GM19455 (cell line): ENCODE measurements around the gene TRAT1.

Experiments
- ATAC-seq: cut with Tn5 transposase; IDR thresholded peaks from one replicate; pipeline ENCODE4 v1.9.1; 2021; ENCODE audit not compliant: unreplicated experiment

The TRAT1 gene

DNA sequence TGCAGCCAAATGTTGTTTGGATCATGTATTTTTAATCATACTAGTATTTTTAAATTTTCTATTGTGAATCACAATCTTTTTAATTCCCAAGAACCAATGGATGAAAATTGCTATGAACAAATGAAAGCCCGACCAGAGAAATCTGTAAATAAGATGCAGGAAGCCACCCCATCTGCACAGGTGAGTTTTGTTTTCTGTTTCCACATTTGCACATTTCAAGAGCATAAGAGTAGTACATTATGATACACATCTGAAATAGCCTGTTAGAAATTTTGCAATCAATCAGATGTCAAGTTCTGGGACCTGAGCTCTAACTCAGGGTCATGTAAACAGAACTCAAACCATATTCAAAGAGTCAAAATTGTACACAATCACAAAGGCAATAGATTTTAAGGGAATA, 26.5 kb downstream of the TRAT1 start:
- ATAC-seq, result no peak

DNA sequence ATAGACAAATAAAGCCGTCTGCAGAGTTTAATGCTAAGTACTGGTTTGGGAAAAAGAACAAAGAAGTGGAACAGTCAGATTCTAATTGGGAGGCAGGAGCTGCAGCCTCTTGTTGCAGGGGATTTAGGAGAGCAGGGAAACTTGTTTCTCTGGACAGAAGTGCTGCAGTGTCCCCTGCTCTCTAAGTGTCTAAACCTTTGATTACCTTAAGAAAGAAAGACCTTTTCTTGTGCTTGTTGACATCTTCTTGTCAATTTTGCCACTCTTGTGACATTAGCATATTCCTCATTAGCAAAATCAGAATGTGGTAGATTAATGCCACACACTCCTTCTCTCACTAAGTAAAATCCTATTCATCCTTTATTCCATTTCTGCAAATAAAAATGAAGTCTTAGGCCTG, 38.8 kb downstream of the TRAT1 start:
- ATAC-seq, result no peak

DNA sequence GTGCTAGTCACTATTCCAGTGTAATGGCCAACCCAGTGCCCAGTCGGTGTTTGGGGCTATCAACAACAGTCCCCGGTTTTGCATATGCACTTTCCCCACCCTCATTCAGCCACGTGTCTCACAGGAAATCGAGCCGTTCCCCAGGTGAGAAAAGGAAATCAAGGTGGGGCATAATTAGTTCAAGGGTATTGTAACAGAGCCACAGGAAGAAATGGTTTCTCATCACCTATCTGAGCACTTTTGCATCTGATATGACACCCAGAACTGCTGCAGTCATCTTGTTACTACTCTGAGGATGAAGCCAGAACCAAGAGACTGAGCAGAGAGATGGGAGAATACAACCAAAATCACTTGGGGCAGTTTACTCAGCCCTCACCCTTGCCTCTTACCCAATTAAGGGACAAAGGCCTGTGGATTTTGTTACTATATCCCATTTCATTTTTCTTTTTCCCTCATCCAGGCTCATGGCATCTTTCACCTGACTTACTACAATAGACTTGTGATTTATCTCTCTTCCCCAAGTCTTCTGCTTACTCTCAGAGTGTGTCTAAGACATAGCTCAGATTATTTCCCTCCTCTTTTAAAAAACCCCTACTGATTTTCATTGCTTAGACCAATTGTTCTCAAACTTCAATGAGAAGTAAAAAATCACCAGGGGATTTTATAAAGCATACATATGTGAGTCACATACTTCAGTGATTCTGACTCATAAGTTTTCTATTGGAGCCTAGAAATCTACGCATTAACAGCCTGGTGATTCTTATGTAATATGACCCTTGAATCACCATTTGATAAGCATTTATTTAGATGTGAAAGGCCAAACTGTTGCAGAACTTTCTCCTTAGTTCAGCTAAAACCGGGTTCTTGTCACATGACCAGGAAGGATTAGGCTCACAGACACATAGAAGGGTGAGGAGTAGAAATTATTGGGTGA, 40.5 kb downstream of the TRAT1 start:
- no peak for ATAC-seq

DNA sequence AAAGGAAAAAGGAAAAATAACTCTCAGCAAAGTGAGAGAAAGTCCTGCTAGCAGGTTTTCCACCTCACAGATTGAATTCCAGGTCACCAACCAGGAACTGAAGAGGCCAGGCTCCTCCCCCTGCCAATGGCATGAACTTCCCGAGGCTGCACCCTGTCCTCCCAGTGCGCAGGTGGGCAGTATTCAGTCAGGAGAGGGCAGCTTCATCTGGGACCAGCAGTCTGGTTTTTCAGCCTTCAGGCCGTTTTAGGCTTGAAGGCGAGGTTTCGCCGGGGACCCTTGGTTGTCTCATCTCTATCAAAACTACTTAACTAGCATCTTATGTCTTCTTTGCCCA, 41.2 kb downstream of the TRAT1 start:
- no peak for ATAC-seq

DNA sequence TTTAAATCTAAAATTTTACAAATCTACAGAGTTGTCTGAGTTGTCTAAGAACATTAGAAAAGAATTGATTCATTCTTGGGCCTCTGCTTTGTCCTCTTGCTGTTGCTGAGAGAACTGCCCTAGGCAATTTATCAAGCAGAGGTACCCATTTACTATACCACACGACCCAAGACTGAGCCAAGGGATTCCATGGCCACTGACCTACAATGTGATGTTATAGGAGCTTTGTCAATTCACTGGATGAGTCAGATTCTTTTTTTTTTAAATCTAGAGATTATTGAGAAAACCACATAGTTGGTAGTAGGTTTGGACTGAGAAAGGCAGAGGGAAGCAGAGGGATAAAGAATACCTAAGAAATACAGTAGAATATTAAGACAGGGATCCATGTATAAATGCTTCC, 55.3 kb downstream of the TRAT1 start:
- ATAC-seq, result no peak

DNA sequence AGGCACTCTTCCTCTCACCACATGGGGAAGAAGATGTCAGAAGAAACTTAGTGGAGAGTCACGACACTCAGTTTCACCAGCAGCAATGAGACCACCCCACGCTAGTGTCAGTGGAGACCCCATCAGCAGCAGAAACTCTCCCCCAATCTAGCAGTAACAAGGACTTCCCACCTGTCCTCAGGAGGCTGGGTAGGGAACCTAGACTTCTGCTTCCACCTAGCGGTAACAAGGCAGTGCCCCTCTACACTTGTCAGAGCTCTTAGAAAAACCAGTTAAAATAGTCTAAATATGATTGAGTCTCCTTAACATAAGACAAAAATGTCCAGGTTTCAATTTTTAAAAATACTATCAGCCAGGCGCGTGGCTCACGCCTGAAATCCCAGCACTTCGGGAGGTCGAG, 57.3 kb downstream of the TRAT1 start:
- ATAC-seq, result no peak

DNA sequence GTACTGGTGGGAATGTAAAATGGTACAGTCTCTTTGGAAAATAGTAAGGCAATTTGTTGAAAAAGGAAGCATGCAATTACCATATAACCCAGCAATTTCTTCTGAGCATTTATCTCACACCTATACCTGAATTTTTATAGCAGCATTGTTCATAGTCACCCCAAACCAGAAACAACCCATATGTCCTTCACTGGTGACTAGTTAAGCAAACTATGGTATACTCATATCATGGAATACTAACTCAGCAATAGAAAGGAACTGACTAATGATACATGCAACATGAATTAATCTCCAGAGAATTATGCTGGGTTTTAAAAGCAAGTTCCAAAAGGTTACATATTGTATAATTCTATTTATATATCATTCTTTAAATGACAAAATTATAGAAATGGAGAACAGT, 60.2 kb downstream of the TRAT1 start:
- no peak for ATAC-seq

DNA sequence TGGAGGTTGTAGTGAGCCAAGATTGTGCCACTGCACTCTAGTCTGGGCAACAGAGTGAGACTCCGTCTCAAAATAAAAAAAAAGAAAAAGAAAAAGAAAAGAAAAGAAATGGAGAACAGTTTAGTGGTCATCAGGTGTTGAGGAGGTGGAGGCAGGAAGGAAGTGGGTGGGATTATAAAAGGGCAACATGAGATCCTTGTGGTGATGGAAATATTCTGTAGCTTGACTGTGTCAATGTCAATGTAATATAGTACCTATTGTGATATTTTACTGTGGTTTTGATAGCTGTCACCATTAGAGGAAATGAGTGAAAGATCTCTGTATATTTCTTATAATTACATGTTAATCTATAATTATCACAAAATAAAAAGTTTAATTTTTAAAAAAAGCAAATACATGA, 60.8 kb downstream of the TRAT1 start:
- ATAC-seq, result no peak

DNA sequence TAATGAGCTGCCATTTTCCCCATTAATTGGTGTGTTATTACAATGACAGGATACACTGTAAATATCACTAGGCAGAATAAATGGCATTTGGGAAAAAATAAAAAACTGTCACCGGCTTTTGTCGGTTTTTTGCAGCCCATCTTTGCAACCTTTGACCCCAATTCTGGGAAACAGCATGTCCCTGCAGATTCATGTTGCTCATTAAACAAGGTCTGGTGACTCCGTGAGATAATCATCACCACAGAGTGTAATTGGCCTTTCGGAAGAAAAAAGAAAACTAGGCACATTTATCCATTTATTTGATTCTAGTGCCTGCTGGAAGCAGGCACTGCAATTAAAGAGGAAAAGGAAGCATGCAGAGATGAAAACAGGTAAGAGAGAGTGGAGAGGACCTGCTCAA, 64.5 kb downstream of the TRAT1 start:
- no peak for ATAC-seq

DNA sequence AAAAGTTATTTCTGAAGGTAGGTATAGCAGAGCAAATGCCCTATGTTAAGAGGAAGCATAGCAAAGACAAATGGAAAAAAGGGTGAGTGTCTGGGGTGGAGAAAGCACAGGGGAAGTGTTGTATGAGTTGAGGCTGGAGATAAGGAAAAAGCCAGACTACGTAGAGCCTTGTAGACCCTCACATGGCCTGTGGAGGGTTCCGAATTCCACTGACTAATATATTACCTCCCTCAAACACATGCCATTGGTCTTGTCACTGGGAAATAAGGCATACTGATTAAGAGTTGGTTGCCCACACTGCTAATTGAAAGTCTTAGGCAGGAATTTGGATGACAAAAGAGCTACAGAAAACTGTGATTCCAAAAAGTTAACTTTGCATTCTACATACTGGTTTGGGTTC, 65.2 kb downstream of the TRAT1 start:
- no peak for ATAC-seq

DNA sequence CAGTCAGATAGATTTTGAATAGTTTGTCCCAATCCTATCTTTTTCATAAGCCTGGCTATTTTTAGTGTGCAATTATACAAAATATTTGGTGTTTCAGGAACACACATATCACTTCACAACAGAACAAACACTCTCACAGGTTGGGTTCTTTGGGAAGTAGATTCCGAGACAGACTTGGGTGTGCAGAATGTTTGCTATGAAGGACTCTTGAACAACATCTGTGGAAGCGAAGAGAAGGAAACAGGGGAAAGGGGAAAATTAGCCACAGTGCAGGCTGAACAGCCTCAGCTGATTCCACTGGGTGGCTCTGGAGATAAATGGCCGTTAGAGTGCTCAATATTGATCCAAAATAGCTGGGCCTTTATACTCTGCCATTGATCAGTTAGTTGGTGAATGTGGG, 69.2 kb downstream of the TRAT1 start:
- ATAC-seq, result no peak

DNA sequence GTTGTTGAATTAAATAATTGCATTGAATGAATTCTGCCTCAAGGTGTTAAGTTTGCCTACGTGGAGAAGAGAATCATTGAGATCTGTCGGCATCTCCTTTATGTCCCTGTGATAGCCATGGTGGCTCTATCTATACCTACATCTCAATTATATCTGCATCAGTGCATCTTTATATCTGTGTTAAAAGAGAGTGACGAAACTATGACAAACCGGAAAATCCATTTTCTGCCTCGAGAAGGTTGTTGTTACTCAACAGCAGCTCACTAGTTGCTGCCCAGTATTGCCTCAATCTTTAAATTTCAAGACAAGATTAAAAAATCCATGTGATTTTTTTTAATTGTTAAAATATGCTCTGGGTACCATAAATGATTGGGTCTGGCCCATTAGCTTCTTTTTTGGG, 72.4 kb downstream of the TRAT1 start:
- ATAC-seq, result no peak

DNA sequence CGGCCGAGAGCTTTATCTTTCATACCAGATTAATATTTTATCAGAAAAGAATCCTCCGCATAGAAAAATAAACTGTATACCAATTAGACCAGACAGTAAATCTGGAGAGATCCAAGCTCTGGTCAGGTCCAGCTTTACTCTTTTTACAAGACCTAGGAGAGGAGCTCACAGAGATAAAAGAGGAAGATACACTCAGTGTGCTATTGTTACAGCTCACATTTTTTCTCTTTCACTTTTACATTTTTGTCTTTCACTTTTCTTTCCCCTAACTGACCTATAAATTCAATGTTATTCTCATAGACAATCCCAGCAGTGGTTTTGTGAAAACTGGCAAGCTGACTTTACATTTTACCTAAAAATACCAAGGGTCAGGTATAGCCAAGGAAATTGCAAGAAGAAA, 75.3 kb downstream of the TRAT1 start:
- peak; percentile 65 for ATAC-seq

DNA sequence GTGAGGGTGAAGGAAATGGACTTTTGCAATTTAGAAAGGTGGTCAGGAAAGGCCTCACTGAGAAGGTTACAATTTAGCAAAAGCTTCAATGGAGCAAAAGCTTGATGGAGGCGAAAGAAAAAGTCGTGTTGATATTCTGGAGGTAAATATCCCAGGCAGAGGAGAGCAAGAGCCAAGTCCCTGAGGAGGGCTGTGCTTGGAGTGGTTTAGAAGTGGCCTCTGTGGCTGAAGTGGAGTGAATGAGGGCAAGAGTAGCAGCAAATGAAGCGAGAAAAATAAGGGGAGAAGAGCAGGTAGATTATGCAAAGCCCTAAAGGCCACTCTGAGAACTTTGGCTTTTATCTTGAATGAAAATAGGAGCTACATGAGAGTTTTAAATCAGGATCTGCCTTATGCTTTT, 76.9 kb downstream of the TRAT1 start:
- no peak for ATAC-seq
